Measurements from ENCODE around the gene OR1J4.
"Not testable (repeated sequence)": the region's sequence is repeated elsewhere in the genome, so short reads cannot be mapped to it uniquely, and the experiment has no call there.

Gene OR1J4

DNA sequence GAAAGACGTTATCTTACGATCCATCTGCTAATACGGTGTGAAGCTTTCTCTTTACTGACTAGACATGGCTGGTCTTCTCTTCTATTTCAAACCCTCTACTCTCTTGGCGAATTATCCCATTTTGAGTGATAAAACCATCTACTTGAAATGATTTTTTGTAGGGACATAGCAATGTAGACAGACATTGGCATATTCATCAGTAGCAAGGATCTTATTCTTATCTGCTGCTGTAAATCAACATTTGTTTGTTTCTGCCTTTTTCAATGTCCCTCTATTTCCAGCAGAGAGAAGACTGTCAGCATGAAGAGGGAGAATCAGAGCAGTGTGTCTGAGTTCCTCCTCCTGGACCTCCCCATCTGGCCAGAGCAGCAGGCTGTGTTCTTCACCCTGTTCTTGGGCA is at the start of gene OR1J4:
Gene OR1J4, plus strand, starts transcription at position 301 of the 400 bp plus-strand sequence. Its CDS starts 0 bp downstream, at position 301.
- DNase-seq, result no peak

- no peak for DNase-seq
These were observed 44.4 kb upstream of the OR1J4 start for GRCh38 chr9:122474561-122474960.

- no peak for DNase-seq
These were observed 43.2 kb upstream of the OR1J4 start for GRCh38 chr9:122475717-122476116.

GRCh38 chr9:122477346-122477745 is 41.6 kb upstream of the OR1J4 start:
- no peak for DNase-seq

GRCh38 chr9:122477826-122478225 is 41.1 kb upstream of the OR1J4 start, which contains the start of gene OR1J1:
OR1J1 (minus strand) TSS chr9:122477926; CDS start chr9:122477926, 0 bp downstream.
- DNase-seq, result no peak

- no peak for DNase-seq
These were observed 39.9 kb upstream of the OR1J4 start for GRCh38 chr9:122479062-122479461.

DNA sequence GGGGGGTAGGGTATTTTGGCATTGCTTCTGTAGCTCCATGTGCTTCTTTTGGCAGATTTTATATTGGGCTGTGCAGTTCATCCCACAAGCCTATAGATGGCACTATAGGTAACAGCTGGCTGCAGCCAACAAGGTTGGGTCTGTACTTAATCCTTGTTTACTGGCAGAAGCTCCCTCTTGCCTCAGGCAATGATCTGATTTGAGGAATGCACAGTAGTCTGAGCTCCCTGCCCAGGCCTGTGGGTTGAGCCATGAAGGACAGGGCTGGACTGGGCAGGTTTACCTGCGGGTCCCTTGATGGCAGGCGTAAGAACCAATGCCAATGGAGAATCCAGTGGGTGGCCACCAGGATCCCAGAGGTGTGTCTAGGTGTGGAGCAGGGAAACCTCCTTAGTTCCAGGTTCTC is 20.1 kb upstream of the OR1J4 start:
- no peak for DNase-seq

GRCh38 chr9:122506964-122507363 is 12.0 kb upstream of the OR1J4 start:
- no peak for DNase-seq

DNA sequence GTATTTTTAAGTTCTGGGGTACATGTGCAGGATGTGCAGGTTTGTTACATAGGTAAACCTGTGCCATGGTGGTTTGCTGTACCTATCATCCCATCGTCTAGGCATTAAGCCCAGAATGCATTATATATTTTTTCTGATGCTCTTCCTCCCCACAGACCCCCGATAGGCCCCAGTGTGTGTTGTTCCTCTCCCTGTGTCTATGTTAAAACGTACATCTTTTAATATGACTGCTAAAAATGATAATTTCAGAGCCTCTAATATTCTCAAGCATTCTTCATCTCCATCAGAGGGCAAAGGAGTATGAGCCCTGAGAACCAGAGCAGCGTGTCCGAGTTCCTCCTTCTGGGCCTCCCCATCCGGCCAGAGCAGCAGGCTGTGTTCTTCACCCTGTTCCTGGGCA is 8.4 kb upstream of the OR1J4 start, which contains the start of gene OR1J2:
Gene OR1J2, plus strand, starts transcription at position 301 of the 400 bp plus-strand sequence. Its CDS starts 0 bp downstream, at position 301.
- DNase-seq, result no peak

GRCh38 chr9:122518226-122518625 is 715 bp upstream of the OR1J4 start:
- DNase-seq, result no peak

DNA sequence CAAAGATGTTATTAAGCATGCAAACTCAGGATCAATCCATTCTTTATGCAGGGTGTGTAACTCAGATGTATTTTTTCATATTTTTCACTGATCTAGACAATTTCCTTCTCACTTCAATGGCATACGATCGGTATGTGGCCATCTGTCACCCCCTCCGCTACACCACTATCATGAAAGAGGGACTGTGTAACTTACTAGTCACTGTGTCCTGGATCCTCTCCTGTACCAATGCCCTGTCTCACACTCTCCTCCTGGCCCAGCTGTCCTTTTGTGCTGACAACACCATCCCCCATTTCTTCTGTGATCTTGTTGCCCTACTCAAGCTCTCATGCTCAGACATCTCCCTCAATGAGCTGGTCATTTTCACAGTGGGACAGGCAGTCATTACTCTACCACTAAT is 435 bp downstream of the OR1J4 start:
- no peak for DNase-seq

GRCh38 chr9:122526602-122527001 is 7.7 kb downstream of the OR1J4 start:
- peak in 1 of 2 donors; percentile 20 for DNase-seq

DNA sequence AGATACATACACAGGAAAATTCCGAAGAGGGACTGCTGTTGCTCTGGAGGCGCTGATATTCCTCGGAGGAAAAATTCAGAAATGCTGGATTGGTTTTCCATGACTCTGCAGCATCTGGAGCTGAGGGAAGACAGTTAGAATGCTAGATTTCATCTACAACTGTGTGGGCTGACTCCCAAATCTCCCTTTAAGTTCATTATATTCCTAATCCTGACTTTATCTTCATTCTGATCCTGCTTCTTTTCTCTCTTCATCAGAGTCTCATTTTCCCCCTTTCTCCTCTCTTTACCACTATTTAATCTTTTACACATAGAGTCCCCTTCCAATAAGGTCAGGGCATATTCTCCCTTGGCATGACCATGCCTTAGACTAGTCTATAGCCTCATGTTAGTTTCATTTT is 8.3 kb downstream of the OR1J4 start, which contains the start of gene OR1N1:
Gene OR1N1, minus strand, starts transcription at position 101 of the 400 bp plus-strand sequence. Its CDS starts 0 bp downstream, at position 101.
- DNase-seq, result no peak

- DNase-seq, result not testable (repeated sequence)
These were observed 12.2 kb downstream of the OR1J4 start for GRCh38 chr9:122531157-122531556.

GRCh38 chr9:122536134-122536533 is 17.2 kb downstream of the OR1J4 start:
- DNase-seq, result no peak

DNA sequence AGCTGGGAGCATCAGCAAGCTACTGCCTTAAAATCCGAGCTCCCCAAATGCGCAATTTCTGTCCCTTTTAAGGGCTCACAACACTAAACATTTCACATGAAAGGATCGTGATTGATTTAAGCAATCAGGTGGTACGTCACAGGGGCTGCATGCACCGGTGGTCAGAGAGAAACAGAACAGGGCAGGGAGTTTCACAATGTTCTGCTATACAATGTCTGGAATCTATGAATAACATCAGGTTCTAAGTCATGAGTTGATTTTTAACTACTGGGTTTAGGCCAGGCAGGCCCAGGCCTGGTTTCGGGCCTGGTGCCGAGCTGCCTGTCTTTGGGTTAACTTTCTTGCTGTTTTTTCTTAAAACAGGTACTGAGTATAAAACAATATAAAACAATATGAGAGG is 18.1 kb downstream of the OR1J4 start:
- not testable (repeated sequence) for DNase-seq

GRCh38 chr9:122538757-122539156 is 19.8 kb downstream of the OR1J4 start:
- no peak for DNase-seq

DNA sequence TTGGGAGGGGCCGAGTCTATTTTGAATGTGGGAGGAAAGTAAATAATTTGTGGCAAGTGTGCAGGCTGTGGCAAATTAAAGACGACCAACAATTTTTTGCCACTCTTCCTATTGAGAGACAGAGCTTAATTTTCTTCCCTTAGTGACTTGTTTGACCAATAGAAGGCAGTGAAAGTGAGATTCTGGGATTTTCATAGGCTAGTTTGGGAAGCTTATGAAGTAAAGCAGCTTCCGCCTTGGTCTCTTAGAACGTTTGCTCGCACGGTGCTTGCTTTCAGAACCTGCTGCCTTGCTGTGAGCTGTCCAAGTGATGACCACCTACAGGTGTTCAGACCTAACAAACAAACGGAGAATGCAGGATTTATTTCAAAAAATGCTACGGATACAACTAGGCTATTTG is 27.3 kb downstream of the OR1J4 start:
- DNase-seq, result no peak

- DNase-seq, result no peak
These were observed 32.4 kb downstream of the OR1J4 start for GRCh38 chr9:122551371-122551770.

- DNase-seq, result no peak
These were observed 33.9 kb downstream of the OR1J4 start, which contains the start of gene OR1N2 for GRCh38 chr9:122552812-122553211. OR1N2 (plus strand) TSS chr9:122553112; CDS start chr9:122553212, 100 bp downstream.

DNA sequence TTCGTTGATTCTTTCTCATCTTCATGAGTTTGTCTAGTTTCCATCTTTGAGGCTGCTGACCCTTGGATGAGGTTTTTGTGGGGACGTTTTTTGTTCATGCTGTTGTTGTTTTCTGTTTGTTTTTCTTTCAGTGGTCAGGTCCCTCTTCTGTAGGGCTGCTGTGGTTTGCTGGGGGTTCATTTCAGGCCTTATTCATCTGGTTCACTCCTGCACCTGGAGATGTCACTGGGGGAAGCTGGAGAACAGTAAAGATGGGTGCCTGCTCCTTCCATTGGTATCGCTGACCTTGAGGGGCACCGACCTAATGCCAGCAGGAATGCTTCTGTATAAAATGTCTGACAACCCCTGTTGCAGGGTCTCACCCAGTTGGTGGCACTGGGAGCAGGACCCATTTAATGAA is 42.5 kb downstream of the OR1J4 start:
- no peak for DNase-seq

GRCh38 chr9:122562134-122562760 is 43.3 kb downstream of the OR1J4 start:
- no peak for DNase-seq

DNA sequence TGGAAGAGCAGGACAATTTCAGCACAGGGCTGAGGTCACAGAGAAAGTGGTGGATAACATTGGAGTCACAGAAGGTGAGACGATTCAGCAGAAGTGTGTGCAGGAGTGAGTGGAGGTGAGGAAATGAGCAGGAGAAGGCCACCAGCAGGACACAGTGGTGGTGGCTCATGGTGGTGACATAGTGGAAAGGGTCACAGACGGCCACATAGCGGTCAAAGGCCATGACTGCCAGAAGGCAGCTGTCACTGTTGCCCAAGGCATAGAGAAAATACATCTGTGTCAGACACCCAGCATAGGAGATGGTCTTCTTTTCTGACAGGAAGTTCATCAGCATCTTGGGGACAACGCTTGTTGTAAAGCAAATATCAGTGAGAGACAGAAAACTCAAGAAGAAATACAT is 49.0 kb downstream of the OR1J4 start:
- DNase-seq, result no peak
